SU-DHL-6 (cell line): ENCODE data around the gene SCCPDH.

ENCODE experiments used
- EZH2phosphoT487 ChIP-seq: fragments of 200-600 bp; sonication (generic), shearing (Covaris generic); conservative IDR thresholded peaks from 2 replicates; pipeline ENCODE4 v1.6.1; 2018; ENCODE audit warnings: mild to moderate bottlenecking, antibody characterized with exemption, low read length, moderate library complexity, mixed read lengths
- TF ChIP-seq, protein P1 (sequence below): fragments of 200-600 bp; sonication (generic); IDR thresholded peaks from one replicate; pipeline ENCODE4 v1.5.1; 2017; ENCODE audit warnings: antibody characterized with exemption, mild to moderate bottlenecking, low read length, moderate library complexity; ENCODE audit not compliant: insufficient read depth, poor library complexity, severe bottlenecking

DNA sequence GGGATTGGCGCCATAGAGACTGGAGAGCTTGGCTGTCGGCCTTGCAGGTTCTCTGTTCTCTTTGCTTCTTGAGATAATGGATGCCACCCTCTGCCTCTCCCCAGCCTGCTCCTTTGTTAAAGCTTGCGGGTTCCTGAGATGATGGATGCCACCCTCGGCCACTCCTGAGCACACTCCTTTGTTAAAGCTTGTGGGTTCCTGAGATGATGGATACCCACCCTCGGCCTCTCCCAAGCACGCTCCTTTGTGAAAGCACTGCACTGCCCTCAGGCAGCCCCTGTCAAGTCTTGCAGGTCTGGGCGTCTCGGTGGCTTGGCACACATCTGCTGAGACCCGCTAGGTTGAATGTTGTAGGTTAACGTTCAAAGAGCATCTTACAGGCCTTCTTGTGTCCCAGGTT is 76.5 kb downstream of the SCCPDH start:
- TF ChIP-seq, protein P1, sequence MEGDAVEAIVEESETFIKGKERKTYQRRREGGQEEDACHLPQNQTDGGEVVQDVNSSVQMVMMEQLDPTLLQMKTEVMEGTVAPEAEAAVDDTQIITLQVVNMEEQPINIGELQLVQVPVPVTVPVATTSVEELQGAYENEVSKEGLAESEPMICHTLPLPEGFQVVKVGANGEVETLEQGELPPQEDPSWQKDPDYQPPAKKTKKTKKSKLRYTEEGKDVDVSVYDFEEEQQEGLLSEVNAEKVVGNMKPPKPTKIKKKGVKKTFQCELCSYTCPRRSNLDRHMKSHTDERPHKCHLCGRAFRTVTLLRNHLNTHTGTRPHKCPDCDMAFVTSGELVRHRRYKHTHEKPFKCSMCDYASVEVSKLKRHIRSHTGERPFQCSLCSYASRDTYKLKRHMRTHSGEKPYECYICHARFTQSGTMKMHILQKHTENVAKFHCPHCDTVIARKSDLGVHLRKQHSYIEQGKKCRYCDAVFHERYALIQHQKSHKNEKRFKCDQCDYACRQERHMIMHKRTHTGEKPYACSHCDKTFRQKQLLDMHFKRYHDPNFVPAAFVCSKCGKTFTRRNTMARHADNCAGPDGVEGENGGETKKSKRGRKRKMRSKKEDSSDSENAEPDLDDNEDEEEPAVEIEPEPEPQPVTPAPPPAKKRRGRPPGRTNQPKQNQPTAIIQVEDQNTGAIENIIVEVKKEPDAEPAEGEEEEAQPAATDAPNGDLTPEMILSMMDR, result no peak
- no peak for TF ChIP-seq EZH2phosphoT487
